Muscle layer of colon (tissue), 2 donors: ENCODE measurements around the gene BLOC1S1.

Experiments
- H3K27ac ChIP-seq: one replicate; pipeline ENCODE4 v1.7.0; 2013; ENCODE audit warnings: low read depth, mild to moderate bottlenecking, low read length, moderate library complexity
- H3K27me3 ChIP-seq, 2 donors: one replicate each; pipeline ENCODE4 v1.7.0; 2013; ENCODE audit warnings: low read length in 2 of 2, mild to moderate bottlenecking in 2 of 2; ENCODE audit not compliant: insufficient read depth in 2 of 2, control insufficient read depth in 1 of 2
- H3K36me3 ChIP-seq: one replicate; pipeline ENCODE4 v1.7.0; 2013; ENCODE audit warnings: mild to moderate bottlenecking, low read length; ENCODE audit not compliant: insufficient read depth
- H3K4me1 ChIP-seq: one replicate; pipeline ENCODE4 v1.7.0; 2013; ENCODE audit warnings: mild to moderate bottlenecking, low read length; ENCODE audit not compliant: insufficient read depth
- H3K4me3 ChIP-seq, 2 donors: one replicate each; pipeline ENCODE4 v1.7.0; 2013; ENCODE audit warnings: low read length in 2 of 2, low read depth in 1 of 2, mild to moderate bottlenecking in 1 of 2, moderate library complexity in 1 of 2
- H3K9ac ChIP-seq: one replicate; pipeline ENCODE4 v1.7.0; 2013; ENCODE audit warnings: low read length
- H3K9me3 ChIP-seq: one replicate; pipeline ENCODE4 v1.7.0; 2013; ENCODE audit warnings: mild to moderate bottlenecking, low read length
- donor health status: abdominal sarcoma.
- donor health status: Adenocarcinoma of cecum.

The BLOC1S1 gene

DNA sequence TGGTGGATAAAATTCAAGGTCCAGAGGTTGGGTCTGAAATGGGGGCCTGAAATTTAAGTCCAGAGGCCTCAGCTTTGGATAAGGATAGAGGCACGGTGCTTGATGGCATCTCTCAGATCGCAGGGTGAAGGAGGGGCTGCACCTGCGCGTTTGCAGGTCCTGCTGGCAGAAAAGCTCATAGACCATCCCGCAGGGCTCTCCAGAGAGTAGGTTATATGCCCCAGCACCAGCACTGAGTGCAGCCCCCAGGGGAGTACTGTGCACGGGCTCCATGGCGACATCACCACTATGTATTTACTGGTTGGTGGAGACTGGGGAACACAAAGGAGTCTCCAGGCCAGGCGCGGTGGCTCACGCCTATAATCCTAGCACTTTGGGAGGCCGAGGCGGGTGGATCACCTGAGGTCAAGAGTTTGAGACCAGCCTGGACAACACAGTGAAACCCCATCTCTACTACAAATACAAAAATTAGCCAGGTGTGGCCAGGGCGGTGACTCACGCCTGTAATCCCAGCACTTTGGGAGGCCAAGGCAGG lies 17.2 kb downstream of the BLOC1S1 start:
- Histone ChIP-seq H3K27ac (no peak overlapping the region), H3K36me3 (no peaks in the 10 kb centered on the region), H3K4me3 (no peak overlapping the region), H3K9me3 (no peaks in the 10 kb centered on the region), H3K9ac (no peak overlapping the region), H3K27me3 (no peaks in the 10 kb centered on the region), H3K4me1 (peaks cover 23% of the 10 kb centered on the region)

- peaks cover 25% of the 10 kb centered on the region for H3K4me1 ChIP-seq
- H3K36me3 ChIP-seq = no peaks in the 10 kb centered on the region
Observed at GRCh38 chr12:55733858-55734257, 18.0 kb downstream of the BLOC1S1 start.

GRCh38 chr12:55734595-55734994 lies 18.7 kb downstream of the BLOC1S1 start:
- no peaks in the 10 kb centered on the region for H3K9me3 ChIP-seq
- H3K4me3 ChIP-seq = no peak overlapping the region
- H3K27ac ChIP-seq = no peak overlapping the region
- no peaks in the 10 kb centered on the region for H3K36me3 ChIP-seq
- H3K9ac ChIP-seq = no peak overlapping the region
- peaks cover 25% of the 10 kb centered on the region for H3K4me1 ChIP-seq
- H3K27me3 ChIP-seq = no peaks in the 10 kb centered on the region

More at GRCh38 chr12:55733858-55734257, 18.0 kb downstream of the BLOC1S1 start:
- H3K9me3 ChIP-seq = no peaks in the 10 kb centered on the region
- no peak overlapping the region for H3K4me3 ChIP-seq
- no peaks in the 10 kb centered on the region for H3K27me3 ChIP-seq
- H3K27ac ChIP-seq = no peak overlapping the region
- H3K9ac ChIP-seq = no peak overlapping the region

GRCh38 chr12:55736076-55736475 lies 20.2 kb downstream of the BLOC1S1 start:
- no peak overlapping the region for H3K4me3 ChIP-seq
- H3K27me3 ChIP-seq = no peaks in the 10 kb centered on the region
- no peak overlapping the region for H3K9ac ChIP-seq
- no peaks in the 10 kb centered on the region for H3K9me3 ChIP-seq
- H3K36me3 ChIP-seq = no peaks in the 10 kb centered on the region
- peaks cover 15% of the 10 kb centered on the region for H3K4me1 ChIP-seq
- no peak overlapping the region for H3K27ac ChIP-seq

DNA sequence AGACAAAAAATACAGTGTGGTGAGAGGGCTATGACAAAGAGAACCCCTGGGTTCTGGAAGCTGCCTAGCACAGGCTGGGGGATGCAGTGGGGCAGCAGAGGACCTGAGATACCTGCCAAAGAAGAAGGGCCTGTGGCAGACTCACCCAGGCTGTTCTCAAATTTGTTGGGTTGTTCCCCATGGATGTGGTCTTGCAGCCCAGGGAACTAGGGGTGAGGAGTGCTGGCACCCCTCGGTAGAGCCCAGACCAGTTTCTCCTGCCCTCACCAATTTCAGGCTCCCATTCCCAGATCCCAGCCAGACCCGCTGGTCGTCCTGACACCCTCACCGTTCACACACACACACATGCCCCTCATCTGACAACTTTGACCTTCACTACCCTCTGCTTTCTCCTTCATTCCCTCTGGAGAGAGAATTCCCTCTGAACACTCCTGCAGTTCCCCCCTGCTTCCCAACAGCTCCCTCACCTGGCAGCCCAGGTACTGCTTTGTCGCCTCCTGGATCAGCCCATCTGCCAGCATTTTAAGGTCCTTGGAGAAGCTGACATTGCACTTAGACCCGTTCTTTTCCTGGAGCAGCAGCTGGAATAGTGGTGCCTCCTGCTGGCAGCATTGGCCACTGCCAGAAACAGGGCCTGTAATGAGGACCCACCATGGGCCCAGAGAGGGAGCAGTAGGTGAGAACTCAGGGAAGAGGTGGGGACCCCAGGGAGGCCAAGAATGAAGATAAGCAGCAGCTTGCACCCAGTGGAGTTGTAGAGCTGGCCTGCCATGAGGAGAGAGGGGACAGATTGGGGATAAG lies 21.1 kb downstream of the BLOC1S1 start:
- no peaks in the 10 kb centered on the region for H3K27me3 ChIP-seq
- no peak overlapping the region for H3K9ac ChIP-seq
- H3K9me3 ChIP-seq = no peaks in the 10 kb centered on the region
- no peak overlapping the region for H3K27ac ChIP-seq
- H3K36me3 ChIP-seq = no peaks in the 10 kb centered on the region
- peaks cover 14% of the 10 kb centered on the region for H3K4me1 ChIP-seq
- no peak overlapping the region for H3K4me3 ChIP-seq

- Histone ChIP-seq H3K9ac (peak overlapping the region; percentile 36), H3K4me3 (peak overlapping the region in 1 of 2 donors; percentile 51), H3K27me3 (no peaks in the 10 kb centered on the region), H3K27ac (peak overlapping the region; percentile 35), H3K9me3 (no peaks in the 10 kb centered on the region), H3K36me3 (no peaks in the 10 kb centered on the region), H3K4me1 (peaks cover 14% of the 10 kb centered on the region)
Observed at GRCh38 chr12:55737581-55738122, 21.8 kb downstream of the BLOC1S1 start.

DNA sequence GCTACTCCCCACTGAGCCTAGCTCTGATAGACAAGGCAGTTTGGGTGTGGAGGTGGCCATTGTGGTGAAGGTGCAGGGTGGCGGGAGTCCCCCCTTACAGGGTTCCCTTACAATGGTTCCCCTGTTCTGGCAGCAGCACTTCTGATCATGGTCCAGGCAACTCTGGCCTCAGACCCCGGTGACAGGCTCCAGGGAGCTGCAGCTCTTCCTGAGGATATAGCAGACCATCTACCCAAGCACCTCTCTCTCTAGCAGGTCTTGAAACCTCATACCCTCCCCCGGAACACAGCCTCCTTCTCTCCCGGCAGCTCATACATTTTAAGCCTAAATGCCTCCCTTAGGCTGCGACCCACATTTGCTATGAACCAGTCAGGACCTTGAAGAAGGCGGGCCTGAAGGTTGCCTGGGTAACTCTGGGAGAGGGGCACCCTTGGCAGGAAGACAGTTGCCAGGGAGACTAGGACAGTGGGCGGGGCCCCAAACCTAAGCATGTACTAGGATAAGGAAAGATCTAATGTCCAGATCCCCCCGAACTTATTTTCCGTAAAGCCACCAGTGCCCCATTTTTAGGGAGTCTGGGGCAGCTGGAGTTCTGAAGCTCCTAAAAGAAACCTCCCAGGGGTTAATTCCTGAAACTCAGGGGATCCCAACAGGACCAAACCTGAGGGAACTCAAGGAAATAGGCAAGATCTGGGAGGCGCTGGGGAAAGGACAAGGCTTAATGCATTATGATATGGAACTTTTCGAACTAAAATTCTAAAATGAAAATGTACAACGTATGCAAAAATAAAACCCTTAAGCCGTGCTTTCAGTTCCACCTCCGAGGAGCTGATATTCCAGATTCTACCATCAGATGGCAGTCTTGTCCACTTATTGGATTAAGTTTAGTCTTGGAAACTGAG lies 22.5 kb downstream of the BLOC1S1 start:
- Histone ChIP-seq H3K36me3 (no peaks in the 10 kb centered on the region), H3K27me3 (no peaks in the 10 kb centered on the region), H3K4me1 (peaks cover 14% of the 10 kb centered on the region), H3K4me3 (peak overlapping the region; percentile 38 to 51), H3K9ac (peak overlapping the region; percentile 36), H3K27ac (peak overlapping the region; percentile 35), H3K9me3 (no peaks in the 10 kb centered on the region)

GRCh38 chr12:55739025-55739378 lies 23.2 kb downstream of the BLOC1S1 start:
- H3K4me3 ChIP-seq = no peak overlapping the region

GRCh38 chr12:55741931-55742680 lies 26.3 kb downstream of the BLOC1S1 start:
- Histone ChIP-seq H3K9ac (peak overlapping the region; percentile 61), H3K4me1 (peaks cover 34% of the 10 kb centered on the region)

More at GRCh38 chr12:55739025-55739378, 23.2 kb downstream of the BLOC1S1 start:
- Histone ChIP-seq H3K36me3 (no peaks in the 10 kb centered on the region), H3K4me1 (peaks cover 16% of the 10 kb centered on the region), H3K27me3 (no peaks in the 10 kb centered on the region), H3K9ac (no peak overlapping the region), H3K27ac (no peak overlapping the region), H3K9me3 (no peaks in the 10 kb centered on the region)

GRCh38 chr12:55742719-55743405 lies 27.0 kb downstream of the BLOC1S1 start, which contains the start of gene GDF11:
GDF11 (plus strand) TSS chr12:55743122; CDS start chr12:55743317, 195 bp downstream.
- H3K36me3 ChIP-seq = no peaks in the 10 kb centered on the region
- H3K9me3 ChIP-seq = no peaks in the 10 kb centered on the region
- peaks cover 30% of the 10 kb centered on the region for H3K4me1 ChIP-seq
- H3K9ac ChIP-seq = peak within 1 kb of the TSS; percentile 61
- peak within 1 kb of the TSS; percentile 80 for H3K27ac ChIP-seq
- no peaks in the 10 kb centered on the region for H3K27me3 ChIP-seq
- H3K4me3 ChIP-seq = peak within 1 kb of the TSS; percentile 57 to 70

More at GRCh38 chr12:55741931-55742680, 26.3 kb downstream of the BLOC1S1 start:
- no peaks in the 10 kb centered on the region for H3K27me3 ChIP-seq
- no peaks in the 10 kb centered on the region for H3K9me3 ChIP-seq
- H3K4me3 ChIP-seq = peak overlapping the region; percentile 42 to 58
- peak overlapping the region; percentile 58 for H3K27ac ChIP-seq
- no peaks in the 10 kb centered on the region for H3K36me3 ChIP-seq
